Liver (tissue), 3 donors: ENCODE results near the gene LBH.

Experiments used
- EGR1 ChIP-seq, 2 donors: IDR thresholded peaks; 2 replicates each; pipeline ENCODE4 v1.6.1; 2016 to 2018; ENCODE audit warnings: antibody characterized with exemption in 2 of 2, low read depth in 2 of 2
- FOXA1 ChIP-seq: IDR thresholded peaks from 2 replicates; pipeline ENCODE4 v1.6.1; 2016; ENCODE audit warnings: antibody characterized with exemption
- MAX ChIP-seq: IDR thresholded peaks from 2 replicates; pipeline ENCODE4 v1.6.1; 2016; ENCODE audit warnings: antibody characterized with exemption
- RAD21 ChIP-seq, 2 donors: IDR thresholded peaks; 2 replicates each; pipeline ENCODE4 v1.6.1; 2016; ENCODE audit warnings: antibody characterized with exemption in 2 of 2, mild to moderate bottlenecking in 2 of 2
- RXRA ChIP-seq, 2 donors: IDR thresholded peaks; 2 replicates each; pipeline ENCODE4 v1.6.1; 2017 to 2018; ENCODE audit warnings: antibody characterized with exemption in 2 of 2, mild to moderate bottlenecking in 1 of 2
- TAF1 ChIP-seq: conservative IDR thresholded peaks from 2 replicates; pipeline ENCODE4 v1.6.1; 2016; ENCODE audit warnings: antibody characterized with exemption, mild to moderate bottlenecking
- YY1 ChIP-seq: IDR thresholded peaks from 2 replicates; pipeline ENCODE4 v1.6.1; 2016; ENCODE audit warnings: antibody characterized with exemption, mild to moderate bottlenecking
- ZBTB33 ChIP-seq: IDR thresholded peaks from 2 replicates; pipeline ENCODE4 v1.6.1; 2016; ENCODE audit warnings: antibody characterized with exemption
- TF ChIP-seq, protein P1 (sequence below): fragments of 150-350 bp; IDR thresholded peaks from 2 replicates; pipeline ENCODE4 v1.5.1; 2017; ENCODE audit warnings: improper control_type of control experiment, low read depth, low read length; ENCODE audit not compliant: missing input control
- TF ChIP-seq, protein P2 (sequence below): IDR thresholded peaks from 2 replicates; pipeline ENCODE4 v1.6.1; 2016; ENCODE audit warnings: antibody characterized with exemption, mild to moderate bottlenecking
- donor health status: healthy.
- donor health status: healthy.

- TF ChIP-seq FOXA1 (no peak), RAD21 (IDR thresholded peaks at IDR 0.05) (no peak), YY1 (no peak), EGR1 (IDR thresholded peaks at IDR 0.05; ENCODE audit: low read depth in 2 of 2) (no peak), RXRA (IDR thresholded peaks at IDR 0.05) (no peak), TAF1 (no peak), MAX (no peak), ZBTB33 (no peak)
- TF ChIP-seq, protein P1, sequence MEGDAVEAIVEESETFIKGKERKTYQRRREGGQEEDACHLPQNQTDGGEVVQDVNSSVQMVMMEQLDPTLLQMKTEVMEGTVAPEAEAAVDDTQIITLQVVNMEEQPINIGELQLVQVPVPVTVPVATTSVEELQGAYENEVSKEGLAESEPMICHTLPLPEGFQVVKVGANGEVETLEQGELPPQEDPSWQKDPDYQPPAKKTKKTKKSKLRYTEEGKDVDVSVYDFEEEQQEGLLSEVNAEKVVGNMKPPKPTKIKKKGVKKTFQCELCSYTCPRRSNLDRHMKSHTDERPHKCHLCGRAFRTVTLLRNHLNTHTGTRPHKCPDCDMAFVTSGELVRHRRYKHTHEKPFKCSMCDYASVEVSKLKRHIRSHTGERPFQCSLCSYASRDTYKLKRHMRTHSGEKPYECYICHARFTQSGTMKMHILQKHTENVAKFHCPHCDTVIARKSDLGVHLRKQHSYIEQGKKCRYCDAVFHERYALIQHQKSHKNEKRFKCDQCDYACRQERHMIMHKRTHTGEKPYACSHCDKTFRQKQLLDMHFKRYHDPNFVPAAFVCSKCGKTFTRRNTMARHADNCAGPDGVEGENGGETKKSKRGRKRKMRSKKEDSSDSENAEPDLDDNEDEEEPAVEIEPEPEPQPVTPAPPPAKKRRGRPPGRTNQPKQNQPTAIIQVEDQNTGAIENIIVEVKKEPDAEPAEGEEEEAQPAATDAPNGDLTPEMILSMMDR: no peak
- TF ChIP-seq, protein P2, sequence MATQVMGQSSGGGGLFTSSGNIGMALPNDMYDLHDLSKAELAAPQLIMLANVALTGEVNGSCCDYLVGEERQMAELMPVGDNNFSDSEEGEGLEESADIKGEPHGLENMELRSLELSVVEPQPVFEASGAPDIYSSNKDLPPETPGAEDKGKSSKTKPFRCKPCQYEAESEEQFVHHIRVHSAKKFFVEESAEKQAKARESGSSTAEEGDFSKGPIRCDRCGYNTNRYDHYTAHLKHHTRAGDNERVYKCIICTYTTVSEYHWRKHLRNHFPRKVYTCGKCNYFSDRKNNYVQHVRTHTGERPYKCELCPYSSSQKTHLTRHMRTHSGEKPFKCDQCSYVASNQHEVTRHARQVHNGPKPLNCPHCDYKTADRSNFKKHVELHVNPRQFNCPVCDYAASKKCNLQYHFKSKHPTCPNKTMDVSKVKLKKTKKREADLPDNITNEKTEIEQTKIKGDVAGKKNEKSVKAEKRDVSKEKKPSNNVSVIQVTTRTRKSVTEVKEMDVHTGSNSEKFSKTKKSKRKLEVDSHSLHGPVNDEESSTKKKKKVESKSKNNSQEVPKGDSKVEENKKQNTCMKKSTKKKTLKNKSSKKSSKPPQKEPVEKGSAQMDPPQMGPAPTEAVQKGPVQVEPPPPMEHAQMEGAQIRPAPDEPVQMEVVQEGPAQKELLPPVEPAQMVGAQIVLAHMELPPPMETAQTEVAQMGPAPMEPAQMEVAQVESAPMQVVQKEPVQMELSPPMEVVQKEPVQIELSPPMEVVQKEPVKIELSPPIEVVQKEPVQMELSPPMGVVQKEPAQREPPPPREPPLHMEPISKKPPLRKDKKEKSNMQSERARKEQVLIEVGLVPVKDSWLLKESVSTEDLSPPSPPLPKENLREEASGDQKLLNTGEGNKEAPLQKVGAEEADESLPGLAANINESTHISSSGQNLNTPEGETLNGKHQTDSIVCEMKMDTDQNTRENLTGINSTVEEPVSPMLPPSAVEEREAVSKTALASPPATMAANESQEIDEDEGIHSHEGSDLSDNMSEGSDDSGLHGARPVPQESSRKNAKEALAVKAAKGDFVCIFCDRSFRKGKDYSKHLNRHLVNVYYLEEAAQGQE: no peak
Observed at GRCh38 chr2:30254685-30255001, 23.3 kb downstream of the LBH start.
